HG03025 (cell line): ENCODE data around the gene GNAL.

ENCODE experiments used
- ATAC-seq: cut with Tn5 transposase; IDR thresholded peaks from one replicate; pipeline ENCODE4 v1.9.1; 2021; ENCODE audit warnings: mild to moderate bottlenecking, moderate library complexity; ENCODE audit not compliant: unreplicated experiment, low FRiP score

The GNAL gene

DNA sequence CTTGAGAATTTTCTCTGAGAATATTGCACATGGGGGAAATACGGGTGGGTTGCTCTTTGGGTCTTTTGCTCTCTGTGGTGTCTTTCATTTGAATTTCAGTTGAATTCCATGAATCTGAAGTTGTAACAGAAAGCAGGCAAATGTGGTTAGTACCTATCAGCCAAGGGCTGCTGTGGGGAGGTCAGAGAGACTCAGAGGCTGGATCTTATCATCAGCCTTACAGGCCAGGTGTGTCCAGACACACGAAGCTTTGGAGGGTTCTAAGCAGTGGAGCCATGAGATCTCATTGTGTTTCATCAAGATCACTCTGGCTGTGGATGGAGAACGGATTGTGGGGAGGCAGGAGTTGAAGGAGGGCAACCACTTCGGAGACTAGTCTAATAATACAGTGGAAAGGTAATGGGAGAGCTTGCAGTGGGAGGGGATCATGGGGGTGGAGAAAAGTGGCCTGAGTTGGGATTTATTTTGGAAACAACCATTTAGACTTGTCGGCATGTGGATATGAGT, 68.1 kb downstream of the GNAL start:
- ATAC-seq: no peak

DNA sequence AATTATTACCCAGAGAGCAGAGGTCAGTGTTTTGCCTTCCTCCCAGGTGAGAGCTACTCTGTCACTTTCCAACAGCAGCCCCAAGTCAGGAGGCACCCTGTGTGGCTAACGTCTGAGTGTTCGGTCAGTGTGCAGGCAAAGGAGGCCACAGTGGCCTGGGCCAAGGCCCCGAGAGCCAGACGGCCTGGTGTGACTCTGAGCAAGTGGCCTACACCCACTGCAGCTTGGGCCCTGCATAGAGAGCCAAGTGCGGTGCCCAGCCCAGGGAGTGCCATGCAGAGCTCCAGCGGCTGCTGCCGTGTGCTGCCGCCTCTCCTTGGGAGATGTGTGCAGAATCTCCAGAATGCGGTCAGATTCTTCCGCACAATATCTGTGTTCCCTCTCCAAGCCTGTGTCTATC, 70.4 kb downstream of the GNAL start:
- ATAC-seq: no peak

DNA sequence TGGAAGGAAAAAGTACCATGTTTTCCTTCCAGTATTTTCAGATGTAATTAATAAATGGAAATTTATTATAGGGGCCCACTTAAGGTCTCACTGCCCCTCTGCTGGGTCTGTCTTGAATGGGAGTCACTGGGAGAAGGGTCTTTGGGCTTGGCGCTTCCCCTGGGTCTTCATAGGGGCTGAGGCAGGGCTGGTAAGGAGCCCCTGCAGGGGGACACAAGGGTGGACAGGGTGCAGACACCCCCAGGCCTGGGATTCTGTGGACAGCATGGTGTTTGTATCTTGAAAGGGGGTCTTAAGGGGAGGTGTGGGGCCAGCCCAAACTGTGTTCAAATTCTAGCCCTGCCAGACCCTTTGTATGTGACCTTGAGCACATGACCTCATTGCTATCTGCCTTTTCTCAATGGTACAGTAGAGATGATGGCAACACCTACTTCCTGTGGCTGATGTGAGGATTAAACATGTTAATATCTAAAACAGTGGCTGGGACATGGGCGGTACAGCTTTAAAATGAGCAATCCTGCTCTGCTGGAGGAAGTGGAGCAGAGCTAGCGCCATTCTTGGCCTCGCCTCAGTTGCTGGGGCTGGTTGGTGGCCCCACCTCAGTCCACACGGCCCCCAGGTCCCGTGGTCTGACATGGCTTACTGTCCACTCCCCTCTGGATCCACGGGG, 71.6 kb downstream of the GNAL start:
- ATAC-seq: no peak

DNA sequence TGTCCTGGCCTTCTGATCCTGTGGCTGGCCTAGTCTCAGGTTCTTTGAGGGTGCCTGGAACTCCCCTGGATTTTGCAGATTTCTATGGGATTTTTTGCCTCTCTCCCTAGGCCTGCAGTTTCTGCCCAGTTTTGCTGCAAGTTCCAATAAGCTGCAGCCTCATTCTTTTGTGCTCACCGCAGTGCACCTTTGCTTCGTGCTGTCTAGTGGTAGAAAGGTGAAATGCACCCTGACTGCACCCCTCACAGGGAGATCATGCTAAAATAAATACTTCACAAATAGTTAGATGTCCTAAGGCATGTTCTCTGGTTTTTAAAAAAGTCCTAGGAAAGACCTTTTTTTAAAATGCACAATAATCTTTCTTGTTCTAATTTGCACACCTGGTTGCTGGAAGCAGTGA, 72.5 kb downstream of the GNAL start:
- no peak for ATAC-seq

DNA sequence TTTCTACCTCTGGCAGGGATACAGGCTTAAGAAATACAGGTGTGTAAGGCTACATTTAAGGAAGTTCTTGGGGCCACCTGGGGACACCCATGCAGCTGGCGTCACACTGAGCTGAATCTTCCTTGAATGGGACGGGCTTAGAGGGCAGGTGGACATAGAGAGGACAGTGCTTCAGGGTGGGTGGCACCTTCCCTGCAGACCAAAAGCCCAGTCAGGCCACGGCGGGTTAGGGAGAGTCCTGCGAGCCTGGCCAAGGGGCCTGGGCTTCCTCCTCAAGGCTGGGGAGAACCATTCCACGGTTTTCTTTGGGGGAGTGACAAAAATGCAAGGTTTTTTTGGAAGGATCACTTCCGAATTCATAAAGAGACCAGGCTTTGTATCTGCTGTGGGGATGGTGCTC, 73.4 kb downstream of the GNAL start:
- ATAC-seq: no peak

DNA sequence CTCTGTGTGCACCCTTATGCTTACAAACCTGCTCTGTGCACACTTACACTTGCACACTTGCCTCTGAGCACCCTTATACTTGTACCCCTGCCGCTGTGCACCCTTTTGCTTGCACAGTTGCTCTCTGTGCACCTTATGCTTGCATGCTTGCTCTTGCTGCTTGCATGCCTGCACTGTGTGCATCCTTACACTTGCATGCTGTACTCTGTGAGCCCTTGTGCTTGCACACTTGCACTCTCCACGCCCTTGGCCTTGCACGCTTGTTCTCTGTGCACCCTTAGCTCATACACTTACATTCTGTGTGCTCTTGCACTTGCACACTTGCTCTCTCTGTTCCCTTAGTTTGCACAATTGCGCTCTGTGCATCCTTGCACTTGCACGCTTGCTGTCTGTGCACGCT, 78.3 kb downstream of the GNAL start:
- no peak for ATAC-seq

DNA sequence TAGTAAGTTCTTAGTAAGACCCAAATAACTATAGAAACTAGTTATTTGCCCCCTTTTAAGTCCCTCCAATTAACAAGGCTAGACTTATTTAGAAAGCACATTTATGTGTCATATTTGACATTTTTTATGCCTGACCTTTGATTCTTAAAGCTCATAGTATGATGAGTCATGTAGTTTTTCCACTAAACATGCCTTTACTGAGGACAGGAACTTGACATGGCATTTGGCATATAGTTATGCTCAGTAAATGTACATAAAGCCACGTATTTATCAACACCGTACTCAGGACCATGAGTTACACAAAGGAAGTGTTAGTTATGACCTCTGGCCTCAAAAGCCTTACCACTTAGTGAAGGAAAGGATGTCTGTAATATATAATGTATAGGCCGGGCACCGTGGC, 78.9 kb downstream of the GNAL start:
- ATAC-seq: no peak

DNA sequence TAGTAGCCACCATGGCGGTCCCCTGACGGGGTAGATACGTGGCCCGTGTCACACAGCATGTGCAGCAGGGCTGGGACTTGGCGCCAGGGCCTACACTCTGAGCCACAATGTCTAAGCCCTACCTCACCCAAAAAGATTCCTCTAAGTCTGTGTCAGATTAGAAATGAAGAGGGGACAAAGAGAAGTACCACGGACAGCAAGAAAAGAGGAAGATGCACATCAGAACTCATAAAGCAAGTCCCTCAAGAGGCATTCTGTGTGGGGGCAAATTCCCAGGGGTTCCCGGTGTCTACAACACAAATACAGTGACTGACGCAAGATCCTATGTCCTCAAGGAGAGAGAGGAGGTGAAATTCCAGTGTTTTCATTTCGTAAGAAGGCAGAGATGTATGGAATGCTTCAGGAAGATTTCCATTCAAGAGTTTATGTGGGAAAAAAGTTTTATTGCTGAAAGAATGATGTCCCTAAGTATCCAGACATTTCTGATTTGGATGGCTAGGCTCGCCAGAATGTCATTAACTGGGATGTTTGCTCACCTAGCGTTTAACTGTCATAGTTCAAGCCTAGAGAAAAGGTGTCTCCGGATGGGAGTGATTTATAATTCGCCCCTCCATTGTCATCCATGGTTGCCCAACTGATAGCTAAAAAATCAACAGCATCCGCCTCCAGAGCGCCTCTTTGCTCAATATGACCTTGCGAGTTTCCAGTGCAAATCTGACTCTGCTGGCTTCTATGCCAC, 86.5 kb downstream of the GNAL start:
- ATAC-seq: no peak

DNA sequence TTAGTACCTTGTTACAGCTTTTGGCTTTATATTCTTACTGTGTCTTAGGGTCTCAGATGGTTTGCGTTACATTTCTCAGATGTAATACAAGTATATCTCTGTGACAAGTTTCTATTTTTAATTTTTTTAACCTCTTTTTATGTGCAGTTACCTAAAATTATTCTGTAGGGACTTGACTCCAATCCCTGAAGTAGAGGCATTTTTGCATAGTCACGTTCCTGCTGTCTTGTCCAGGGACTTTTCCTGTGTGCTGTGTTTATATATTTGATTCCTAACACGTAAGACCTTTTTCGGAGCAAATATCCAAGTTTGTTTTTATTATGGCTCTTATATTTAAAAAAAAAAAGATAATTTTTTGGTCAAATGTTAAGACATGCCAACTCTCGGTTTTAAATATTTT, 91.0 kb downstream of the GNAL start:
- ATAC-seq: no peak

DNA sequence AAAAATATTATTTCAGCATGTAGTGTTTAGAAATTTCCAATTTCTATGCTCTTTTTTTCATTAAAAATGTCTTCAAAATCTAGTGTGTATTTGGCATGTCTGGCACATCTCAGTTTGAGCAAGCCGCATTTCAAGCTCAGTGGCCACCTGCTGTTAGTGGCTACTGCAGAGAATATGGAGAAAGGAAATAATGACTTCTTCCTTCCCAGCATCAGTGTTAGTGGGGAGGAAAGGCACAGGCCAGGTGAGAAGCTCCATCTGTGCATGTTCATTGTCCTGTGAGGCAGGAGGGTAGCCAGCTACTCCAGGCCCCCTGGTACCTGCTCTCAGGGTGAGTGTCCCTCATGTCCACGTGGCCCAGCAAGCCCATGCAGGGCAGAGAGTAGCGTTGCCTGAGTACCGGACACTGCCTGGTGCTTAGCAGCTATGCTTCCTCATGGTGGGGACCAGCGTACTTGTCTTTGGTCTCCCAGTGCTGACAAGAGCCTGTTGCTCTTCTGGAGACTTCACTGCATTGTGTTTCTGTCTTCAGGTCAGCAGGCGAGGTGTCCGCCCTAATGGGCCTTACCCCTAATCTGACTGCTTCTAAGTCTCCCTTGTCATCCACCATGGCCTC, 94.8 kb downstream of the GNAL start:
- ATAC-seq: no peak

DNA sequence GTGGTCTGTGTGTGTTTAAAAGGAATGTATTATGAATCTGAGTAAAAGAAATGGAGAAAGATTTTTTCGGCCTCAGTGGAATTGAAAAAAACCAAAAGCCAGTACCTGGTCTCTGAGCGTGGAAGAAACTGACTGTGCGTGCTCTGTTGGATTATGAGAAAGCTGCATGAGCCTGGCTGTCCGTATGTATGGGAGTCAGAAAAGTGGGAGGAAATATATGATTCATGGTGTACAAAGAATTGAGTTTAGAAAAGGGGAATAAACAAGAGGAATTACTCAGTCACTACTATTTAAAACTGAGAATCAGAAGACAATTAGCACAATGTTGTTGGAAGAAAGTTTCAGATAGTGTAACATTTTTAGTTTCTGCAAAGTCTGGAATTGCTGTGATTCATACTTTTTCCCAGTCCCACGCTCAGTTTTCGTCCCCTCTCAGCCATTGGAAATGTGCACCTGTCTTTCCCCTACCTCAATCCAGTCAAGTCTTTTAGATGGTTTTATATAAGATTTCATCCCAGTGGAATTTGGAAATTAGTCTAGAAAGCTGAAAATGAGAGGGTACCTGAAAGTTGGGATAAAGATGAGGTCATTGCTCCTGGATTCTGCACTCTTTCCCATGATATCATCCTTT, 95.7 kb downstream of the GNAL start:
- ATAC-seq: no peak

DNA sequence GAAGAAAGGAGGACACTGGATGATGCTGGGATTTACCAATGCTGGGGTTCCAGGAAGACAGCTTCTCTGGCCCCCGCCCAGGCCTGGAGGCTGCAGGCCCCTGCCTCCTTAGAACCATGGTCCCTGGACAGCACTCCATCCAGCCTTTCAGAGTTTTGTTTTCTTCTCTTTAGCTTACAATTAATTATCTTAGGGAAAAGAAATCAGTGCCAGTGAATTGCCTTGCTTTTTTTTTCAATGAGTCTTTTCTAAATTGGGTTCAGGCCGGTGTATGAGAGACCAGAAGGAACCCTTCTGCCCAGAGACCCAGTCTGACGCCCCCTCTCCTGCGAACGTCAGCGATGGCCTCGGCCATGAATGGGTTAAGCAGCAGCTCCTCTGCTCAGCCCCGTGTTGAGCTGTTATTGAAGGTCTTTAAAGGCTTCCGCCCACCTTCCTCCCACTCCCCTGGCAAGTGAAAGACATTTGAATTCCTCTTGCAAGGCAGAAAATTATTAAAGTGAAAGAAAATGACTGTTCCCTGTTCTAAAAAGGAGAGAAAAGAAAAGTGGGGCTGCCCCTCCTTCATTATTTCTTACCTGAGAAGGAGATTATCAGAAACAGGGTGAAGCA, 96.5 kb downstream of the GNAL start:
- ATAC-seq: no peak

DNA sequence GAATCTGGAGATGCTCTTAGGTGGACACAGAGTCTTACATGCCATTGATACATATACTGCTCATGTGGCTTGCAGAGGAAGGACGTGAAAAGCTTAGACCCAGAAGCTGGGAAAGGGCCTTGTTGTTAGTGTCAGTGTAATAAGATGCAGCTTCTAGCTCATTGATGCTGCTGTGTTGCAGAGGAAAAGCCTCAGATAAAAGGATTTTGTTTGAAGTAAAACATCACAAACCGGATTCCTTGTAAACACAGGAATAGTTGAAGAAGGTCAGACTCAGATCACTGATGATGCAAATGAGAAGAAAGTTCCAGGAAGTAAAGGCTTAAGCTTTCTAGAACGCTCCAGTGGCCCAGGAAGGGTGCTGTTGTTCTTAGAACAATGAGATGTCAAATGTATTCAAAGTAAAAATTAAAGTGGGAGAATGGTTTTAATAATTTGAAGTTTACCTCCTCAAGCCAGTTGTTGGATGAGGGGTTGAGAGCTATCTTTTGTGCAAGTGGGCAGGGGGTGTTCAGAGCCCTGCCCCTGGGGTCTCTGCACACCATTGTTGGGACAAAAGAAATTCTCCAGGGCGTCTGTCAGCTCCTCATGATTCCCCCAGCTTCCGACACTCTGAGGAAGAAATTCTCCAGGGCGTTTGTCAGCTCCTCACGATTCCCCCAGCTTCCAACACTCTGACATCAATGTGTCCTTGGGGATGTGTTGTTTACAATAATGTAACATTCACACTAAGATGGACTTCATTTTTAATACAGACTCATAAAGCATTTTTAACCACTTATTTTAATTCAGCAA, 100.8 kb downstream of the GNAL start:
- ATAC-seq: no peak

DNA sequence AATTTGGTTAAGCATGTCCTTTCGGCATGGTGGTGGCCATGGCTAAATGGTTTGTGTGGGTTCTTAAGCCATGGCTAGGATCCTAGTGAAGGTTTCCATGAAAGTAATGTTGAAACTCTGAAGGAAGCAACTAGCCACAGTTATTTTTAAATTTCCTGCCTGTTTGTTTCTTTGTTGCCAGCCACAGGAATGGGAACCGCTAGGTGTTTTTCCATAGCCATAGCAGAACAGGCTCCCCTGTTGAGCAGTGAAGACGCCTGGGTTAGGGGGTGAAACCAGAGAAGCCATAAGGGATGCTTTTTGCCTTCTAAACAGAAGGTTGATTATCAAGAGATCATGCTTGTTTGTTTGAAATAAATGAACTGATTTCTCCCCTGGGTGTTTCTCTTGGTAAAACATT, 102.1 kb downstream of the GNAL start:
- no peak for ATAC-seq

DNA sequence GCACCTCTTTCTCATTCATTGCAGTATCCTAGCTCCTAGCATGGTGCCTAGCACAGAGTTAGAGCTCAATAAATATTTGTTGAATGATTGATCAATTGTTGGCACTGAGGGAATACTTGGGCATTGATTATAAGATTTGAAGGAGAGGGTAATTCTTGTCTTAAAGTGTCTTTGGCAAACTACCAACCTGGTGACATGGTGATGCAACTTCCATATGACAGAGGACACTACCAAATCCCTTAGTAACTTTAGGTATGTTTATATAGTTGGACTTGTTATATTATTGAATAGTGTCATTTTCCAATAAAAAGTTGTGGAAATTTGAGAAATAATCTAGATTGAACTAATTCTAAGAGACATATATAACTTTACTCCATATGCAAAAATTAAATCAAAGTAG, 103.6 kb downstream of the GNAL start:
- ATAC-seq: no peak

DNA sequence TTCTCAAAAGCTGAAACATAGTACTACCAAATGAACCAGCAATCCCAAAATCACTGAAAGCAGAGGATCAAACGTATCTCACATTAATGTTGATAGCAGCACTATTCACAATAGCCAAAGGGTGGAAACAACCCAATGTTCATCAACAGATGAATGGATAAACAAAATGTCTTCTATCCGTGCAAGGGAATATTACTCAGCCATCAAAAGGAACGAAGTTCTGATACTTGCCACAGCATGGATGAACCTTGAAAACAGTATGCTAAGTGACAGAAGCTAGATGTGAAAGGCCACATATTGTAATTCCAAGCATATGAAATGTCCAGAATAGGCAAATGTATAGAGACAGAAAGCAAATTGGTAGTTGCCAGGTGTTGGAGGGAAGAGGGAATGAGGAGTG, 105.1 kb downstream of the GNAL start:
- no peak for ATAC-seq

DNA sequence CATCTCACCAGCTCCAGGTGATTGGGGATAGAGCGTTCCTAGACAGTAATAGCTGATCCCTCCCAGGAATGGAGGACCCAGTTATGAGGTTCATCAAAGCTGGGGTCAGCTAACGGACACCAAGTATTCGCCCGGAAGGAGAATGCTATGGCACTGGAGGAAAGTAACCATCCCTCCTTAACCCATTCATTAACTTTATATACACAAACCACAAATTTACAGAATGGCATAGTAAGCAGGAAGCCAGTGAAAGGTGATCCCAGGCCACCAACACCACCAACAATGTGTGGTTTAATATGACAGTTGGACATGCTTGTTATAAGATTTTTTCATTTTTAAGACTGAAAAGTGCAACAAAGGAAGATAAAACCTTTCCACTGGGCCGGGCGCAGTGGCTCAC, 106.9 kb downstream of the GNAL start:
- ATAC-seq: no peak

DNA sequence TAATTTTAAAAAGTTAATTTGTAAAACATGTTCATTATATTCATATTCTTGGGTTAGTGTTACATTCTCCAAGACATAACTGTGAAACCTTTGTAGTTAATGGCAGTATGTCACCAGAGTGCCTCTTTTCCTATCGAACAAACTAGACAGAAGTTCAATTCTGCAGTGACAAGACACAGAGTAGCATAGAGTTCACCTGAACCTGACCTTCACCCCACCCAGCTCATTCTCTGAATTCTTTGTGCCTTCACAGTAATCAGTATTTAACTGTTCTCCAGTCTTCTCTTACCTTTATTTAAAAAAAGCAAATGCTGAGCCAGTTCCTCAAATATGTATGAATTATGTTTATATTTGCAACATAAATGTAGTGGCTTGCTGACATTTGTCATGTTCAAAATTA, 109.2 kb downstream of the GNAL start:
- ATAC-seq: no peak

DNA sequence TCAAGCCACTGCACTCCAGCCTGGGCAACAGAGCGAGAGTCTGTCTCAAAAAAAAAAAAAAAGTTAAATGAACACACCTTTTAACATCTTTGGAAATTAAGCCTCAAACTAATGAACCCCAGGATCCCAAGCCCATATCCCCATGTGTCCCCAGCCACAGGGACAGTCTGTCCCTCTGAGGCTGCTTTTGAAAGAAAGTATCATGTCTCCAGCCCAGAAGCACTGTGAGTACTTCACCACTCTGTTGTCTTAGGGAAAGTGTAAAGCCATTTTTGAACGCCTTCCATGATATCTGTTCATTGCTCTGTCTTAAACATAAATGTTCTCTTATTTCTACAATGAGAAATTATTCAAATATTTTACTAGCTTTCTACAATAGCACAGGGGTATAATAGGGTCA, 110.0 kb downstream of the GNAL start:
- ATAC-seq: no peak
